ENCODE results near the gene PPDPF.

PPDPF gene

GRCh38 chr20:63536241-63536977 is 15.8 kb downstream of the PPDPF start:
- Histone ChIP-seq H4K20me1 (ENCODE audit: insufficient read depth) (no peaks in the 10 kb centered on the region), H3K36me3 (ENCODE audit: insufficient read depth) (no peaks in the 10 kb centered on the region), H3K9ac (no peak overlapping the region), H2AFZ (ENCODE audit: low read depth) (no peak overlapping the region), H3K4me3 (IDR thresholded peaks at IDR 0.05; ENCODE audit: insufficient read depth, low read depth, low read length) (no peak overlapping the region), H3K4me1 (ENCODE audit: low read depth, poor library complexity, severe bottlenecking) (peaks cover 10% of the 10 kb centered on the region), H3K27ac (no peak overlapping the region), H3K4me2 (no peak overlapping the region), H3K79me2 (ENCODE audit: insufficient read depth, low read depth) (no peaks in the 10 kb centered on the region), H3K27me3 (ENCODE audit: insufficient read depth, low read depth) (peaks cover 55% of the 10 kb centered on the region)
- no peak for TF ChIP-seq CTCF (conservative IDR thresholded peaks at IDR 0.05; ENCODE audit: low read depth, low read length)

DNA sequence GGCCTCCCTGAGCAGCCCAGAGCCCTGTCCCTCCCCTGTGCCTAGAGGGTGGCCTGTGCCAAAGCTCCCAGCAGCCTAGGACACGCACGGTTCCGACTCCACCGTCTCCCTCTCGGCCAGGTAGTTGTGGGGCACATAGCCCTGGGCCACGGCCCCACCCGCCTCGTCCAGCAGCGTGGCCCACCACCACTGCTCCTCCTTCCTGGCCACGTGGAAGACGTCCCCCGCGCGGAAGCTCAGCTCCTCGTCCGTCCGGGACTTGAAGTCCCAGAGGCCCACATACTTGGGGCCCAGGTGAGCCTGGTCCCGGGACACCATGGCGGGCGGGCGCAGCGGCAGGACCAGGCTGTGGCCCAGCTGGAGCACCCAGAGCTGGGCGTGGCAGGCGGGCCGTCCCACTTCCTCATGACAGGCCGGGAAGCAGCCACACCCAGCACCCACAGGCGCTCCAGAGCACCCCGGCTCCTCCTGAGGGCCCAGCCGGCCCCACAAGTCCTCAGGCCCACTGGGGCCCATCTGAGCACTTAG is 16.5 kb downstream of the PPDPF start, which contains the start of gene PTK6:
PTK6 (minus strand) TSS at position 380 of the 528 bp plus-strand sequence; CDS start at position 318, 62 bp downstream.
- Histone ChIP-seq H3K27ac (no peak within 1 kb of the TSS), H3K4me1 (ENCODE audit: low read depth, poor library complexity, severe bottlenecking) (peaks cover 10% of the 10 kb centered on the region), H3K9ac (no peak within 1 kb of the TSS; the same call in 1 of the 2 replicates), H3K4me2 (peak within 1 kb of the TSS; percentile 62), H4K20me1 (ENCODE audit: insufficient read depth) (no peaks in the 10 kb centered on the region), H3K79me2 (ENCODE audit: insufficient read depth, low read depth) (no peaks in the 10 kb centered on the region), H3K4me3 (IDR thresholded peaks at IDR 0.05; ENCODE audit: insufficient read depth, low read depth, low read length) (no peak within 1 kb of the TSS), H3K36me3 (ENCODE audit: insufficient read depth) (no peaks in the 10 kb centered on the region), H3K27me3 (ENCODE audit: insufficient read depth, low read depth) (peaks cover 55% of the 10 kb centered on the region), H2AFZ (ENCODE audit: low read depth) (peak within 1 kb of the TSS; percentile 93)
- no peak for TF ChIP-seq CTCF (conservative IDR thresholded peaks at IDR 0.05; ENCODE audit: low read depth, low read length)

GRCh38 chr20:63537525-63538203 is 17.1 kb downstream of the PPDPF start:
- no peaks in the 10 kb centered on the region for H3K36me3 ChIP-seq (ENCODE audit: insufficient read depth)
- H4K20me1 ChIP-seq (ENCODE audit: insufficient read depth) = no peaks in the 10 kb centered on the region
- H2AFZ ChIP-seq (ENCODE audit: low read depth) = peak overlapping the region; percentile 93
- peaks cover 10% of the 10 kb centered on the region for H3K4me1 ChIP-seq (ENCODE audit: low read depth, poor library complexity, severe bottlenecking)
- no peaks in the 10 kb centered on the region for H3K79me2 ChIP-seq (ENCODE audit: insufficient read depth, low read depth)
- peak; percentile 82 for TF ChIP-seq CTCF (conservative IDR thresholded peaks at IDR 0.05; ENCODE audit: low read depth, low read length)
- H3K9ac ChIP-seq = no peak overlapping the region; the same call in 1 of the 2 replicates
- no peak overlapping the region for H3K27ac ChIP-seq
- H3K4me2 ChIP-seq = peak overlapping the region; percentile 62
- H3K4me3 ChIP-seq (IDR thresholded peaks at IDR 0.05; ENCODE audit: insufficient read depth, low read depth, low read length) = no peak overlapping the region
- peaks cover 53% of the 10 kb centered on the region for H3K27me3 ChIP-seq (ENCODE audit: insufficient read depth, low read depth)

DNA sequence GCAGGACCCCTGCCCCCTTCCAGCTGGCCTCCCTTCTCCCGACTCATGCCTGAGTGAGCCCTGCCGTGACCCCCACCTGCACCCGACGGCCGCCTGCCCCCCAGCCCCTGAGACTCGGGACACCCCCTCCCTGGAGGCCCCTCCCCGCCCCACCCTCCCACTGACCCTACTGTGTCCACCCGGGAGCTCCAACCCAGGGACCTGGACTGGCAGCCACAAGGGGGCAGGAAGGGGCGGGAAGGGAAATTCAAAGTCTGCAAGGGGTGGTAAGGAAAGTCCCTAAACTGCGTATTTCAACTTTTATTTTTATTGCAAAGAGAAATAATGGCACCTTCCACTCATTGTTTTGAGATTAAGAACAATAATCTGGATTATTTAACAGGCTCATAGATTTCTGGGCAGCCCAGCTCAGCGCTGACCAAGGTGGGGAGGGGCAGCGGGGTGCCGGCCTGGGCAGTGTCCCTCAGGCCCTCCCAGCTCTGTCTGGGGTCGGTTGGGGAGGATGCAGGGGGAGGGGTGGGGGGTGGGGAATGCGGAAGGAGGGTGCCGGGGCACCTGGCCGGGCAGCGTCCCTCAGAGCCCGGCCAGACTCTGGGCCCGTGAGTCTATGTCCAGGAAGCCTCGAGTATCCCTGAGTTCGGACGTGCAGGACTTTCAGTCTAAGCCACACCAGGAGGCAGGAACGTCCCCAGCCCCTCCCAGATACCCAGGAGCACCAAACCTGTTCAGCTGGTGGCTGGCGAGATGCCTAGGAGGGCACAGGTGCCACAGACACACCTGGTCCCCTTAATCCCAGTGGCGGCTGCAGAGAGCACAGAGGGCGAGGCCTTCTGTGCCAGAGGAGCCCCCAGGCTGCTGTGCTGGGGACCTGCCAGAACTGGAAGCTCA is 17.9 kb downstream of the PPDPF start:
- H2AFZ ChIP-seq (ENCODE audit: low read depth) = peak overlapping the region; percentile 93; the same call in 1 of the 2 replicates
- no peaks in the 10 kb centered on the region for H3K79me2 ChIP-seq (ENCODE audit: insufficient read depth, low read depth)
- H3K4me2 ChIP-seq = peak overlapping the region; percentile 17; the same call in 1 of the 2 replicates
- no peaks in the 10 kb centered on the region for H4K20me1 ChIP-seq (ENCODE audit: insufficient read depth)
- no peak overlapping the region; the same call in 1 of the 2 replicates for H3K9ac ChIP-seq
- no peak overlapping the region for H3K4me3 ChIP-seq (IDR thresholded peaks at IDR 0.05; ENCODE audit: insufficient read depth, low read depth, low read length)
- peak; percentile 30 for TF ChIP-seq CTCF (conservative IDR thresholded peaks at IDR 0.05; ENCODE audit: low read depth, low read length)
- peaks cover 10% of the 10 kb centered on the region for H3K4me1 ChIP-seq (ENCODE audit: low read depth, poor library complexity, severe bottlenecking)
- peaks cover 53% of the 10 kb centered on the region for H3K27me3 ChIP-seq (ENCODE audit: insufficient read depth, low read depth)
- H3K27ac ChIP-seq = no peak overlapping the region
- no peaks in the 10 kb centered on the region for H3K36me3 ChIP-seq (ENCODE audit: insufficient read depth)
